Fibroblast of lung (primary cell): ENCODE results near the gene ACTR3. TPM values are rescaled to one million over a fixed set of nuclear protein-coding genes. Genes with fewer than 3 reads are reported as not detected.

Experiments
- DNase-seq, 2 donors: peaks; one replicate each; pipeline versions ENCODE4 v3.0.0 to v3.0.0-alpha.2; 2010; ENCODE audit warnings: low read depth in 2 of 2
- H2AFZ ChIP-seq: 2 replicates; pipeline ENCODE4 v1.5.1; 2012; ENCODE audit warnings: low read length, control low read depth, inconsistent platforms
- H3K27ac ChIP-seq: 2 replicates; pipeline ENCODE4 v1.5.1; 2011; ENCODE audit warnings: low read length, control low read depth; ENCODE audit not compliant: insufficient read depth
- H3K27me3 ChIP-seq: 2 replicates; pipeline ENCODE4 v1.5.1; 2011; ENCODE audit warnings: mild to moderate bottlenecking, low read length; ENCODE audit not compliant: control insufficient read depth, insufficient read depth
- H3K36me3 ChIP-seq: 2 replicates; pipeline ENCODE4 v1.5.1; 2011; ENCODE audit warnings: low read length; ENCODE audit not compliant: control insufficient read depth, insufficient read depth
- H3K4me1 ChIP-seq: 2 replicates; pipeline ENCODE4 v1.5.1; 2011; ENCODE audit warnings: low read length; ENCODE audit not compliant: control insufficient read depth, insufficient read depth; ENCODE audit errors: extremely low read depth
- H3K4me2 ChIP-seq: 2 replicates; pipeline ENCODE4 v1.5.1; 2011; ENCODE audit warnings: low read length, control low read depth; ENCODE audit not compliant: insufficient read depth; ENCODE audit errors: extremely low read depth
- H3K4me3 ChIP-seq, 4 experiments: fragments of 200-600 bp in 1 of 4; sonication (generic) in 1 of 4; replicated peaks in 1 of 4; 2 replicates each; pipeline ENCODE4 v1.5.1; 2011 to 2016; ENCODE audit warnings: low read length in 4 of 4, low read depth in 3 of 4, mild to moderate bottlenecking in 3 of 4, control low read depth in 2 of 4, inconsistent platforms in 1 of 4, mixed read lengths in 1 of 4; ENCODE audit not compliant: insufficient read depth in 1 of 4; ENCODE audit errors: control extremely low read depth in 1 of 4
- H3K79me2 ChIP-seq: 2 replicates; pipeline ENCODE4 v1.5.1; 2012; ENCODE audit warnings: mild to moderate bottlenecking, low read length, inconsistent platforms; ENCODE audit not compliant: control insufficient read depth, insufficient read depth
- H3K9ac ChIP-seq: 2 replicates; pipeline ENCODE4 v1.5.1; 2011; ENCODE audit warnings: mild to moderate bottlenecking, low read length, control low read depth; ENCODE audit not compliant: insufficient read depth
- H3K9me3 ChIP-seq: 2 replicates; pipeline ENCODE4 v1.5.1; 2012; ENCODE audit warnings: low read depth, low read length; ENCODE audit not compliant: control insufficient read depth, insufficient read depth
- H4K20me1 ChIP-seq: 2 replicates; pipeline ENCODE4 v1.5.1; 2011; ENCODE audit warnings: low read length; ENCODE audit not compliant: control insufficient read depth, insufficient read depth; ENCODE audit errors: extremely low read depth
- CTCF ChIP-seq, 2 donors: IDR thresholded peaks in 1 of 2; conservative IDR thresholded peaks in 1 of 2; 1 replicate in 1 of 2; 2 replicates in 1 of 2; pipeline ENCODE4 v1.5.1; 2011 to 2012; ENCODE audit warnings: low read length in 2 of 2, control low read depth in 1 of 2, inconsistent platforms in 1 of 2, low read depth in 1 of 2, mild to moderate bottlenecking in 1 of 2
- EZH2 ChIP-seq: IDR thresholded peaks from 2 replicates; pipeline ENCODE4 v1.5.1; 2012; ENCODE audit warnings: low read length, control low read depth, mild to moderate bottlenecking; ENCODE audit errors: missing control alignments
- polyA plus RNA-seq, 2 donors: library from polyadenylated mRNA; depleted of rRNA in 1 of 2; stranded (reverse) in 1 of 2; unstranded in 1 of 2; fragments of >200 nt; gene quantifications; 2 replicates each; pipeline ENCODE4 v1.2.1, GENCODE V29; 2011 to 2012; ENCODE audit warnings: missing spikeins in 1 of 2
- total RNA-seq: library from RNA; depleted of rRNA; stranded (reverse); fragments of >200 nt; gene quantifications from 2 replicates; pipeline ENCODE4 v1.2.1, GENCODE V29; 2014

The ACTR3 gene
- total and polyA plus RNA-seq, 2 donors (not counting 1 experiment from before 2014, with no cell fraction given), result 177 to 479 TPM

DNA sequence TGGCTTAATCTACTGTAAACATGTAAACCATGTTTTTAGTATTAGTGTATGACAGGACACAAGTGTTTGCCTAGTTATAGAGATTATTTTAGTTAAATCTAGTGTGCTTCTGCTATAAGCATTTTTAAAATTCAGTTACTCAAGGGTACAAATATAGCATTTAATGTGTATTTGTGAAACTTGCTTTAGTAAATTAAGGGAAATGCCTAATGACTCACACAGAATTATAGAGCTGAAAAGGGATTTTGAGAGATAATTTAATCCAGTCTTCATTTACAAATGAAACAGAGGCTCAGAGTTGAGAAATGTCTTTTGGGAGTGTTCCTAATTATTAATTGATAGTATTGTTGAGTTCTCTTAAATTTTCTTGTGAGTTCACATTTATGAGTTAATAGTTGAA, 8.2 kb downstream of the ACTR3 start:
- Histone ChIP-seq H3K36me3 (no peaks in the 10 kb centered on the region), H3K27ac (no peak overlapping the region), H3K79me2 (peaks cover 100% of the 10 kb centered on the region), H3K4me1 (peaks cover 13% of the 10 kb centered on the region), H3K27me3 (no peaks in the 10 kb centered on the region), H3K9ac (no peak overlapping the region), H3K4me3 (no peak overlapping the region), H3K4me2 (peak overlapping the region; percentile 7), H3K9me3 (no peaks in the 10 kb centered on the region), H2AFZ (no peak overlapping the region), H4K20me1 (peaks cover 31% of the 10 kb centered on the region)
- DNase-seq, result no peak
- TF ChIP-seq CTCF (conservative IDR thresholded peaks at IDR 0.05 in 1 of 2, IDR thresholded peaks at IDR 0.05 in 1 of 2; ENCODE audit: low read depth in 1 of 2, low read length in 2 of 2), result no peak
- no peak for TF ChIP-seq EZH2

DNA sequence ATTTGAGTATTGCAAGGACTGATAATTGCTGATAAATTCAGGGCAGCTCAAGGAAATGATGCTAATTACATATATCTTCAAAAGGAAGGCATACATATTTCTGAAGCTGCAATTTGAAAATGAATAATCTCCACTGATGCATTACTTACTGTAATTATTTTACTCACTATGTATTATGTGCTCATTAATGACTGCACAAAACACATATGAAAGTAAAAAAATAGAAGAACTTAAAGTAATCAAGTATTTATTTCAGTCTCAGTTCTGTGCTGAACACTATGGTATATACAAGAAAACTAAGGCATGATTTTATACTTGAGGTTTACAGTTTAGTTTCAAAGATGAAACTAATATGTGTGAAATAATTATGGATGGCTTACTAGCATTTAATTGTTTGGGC, 9.3 kb downstream of the ACTR3 start:
- no peaks in the 10 kb centered on the region for H3K9me3 ChIP-seq
- H3K79me2 ChIP-seq, result peaks cover 100% of the 10 kb centered on the region
- TF ChIP-seq EZH2, result no peak
- TF ChIP-seq CTCF (conservative IDR thresholded peaks at IDR 0.05 in 1 of 2, IDR thresholded peaks at IDR 0.05 in 1 of 2; ENCODE audit: low read depth in 1 of 2, low read length in 2 of 2), result no peak
- no peak overlapping the region for H3K4me2 ChIP-seq
- no peak overlapping the region for H2AFZ ChIP-seq
- H3K36me3 ChIP-seq, result no peaks in the 10 kb centered on the region
- no peak overlapping the region for H3K27ac ChIP-seq
- H3K27me3 ChIP-seq, result no peaks in the 10 kb centered on the region
- H3K4me3 ChIP-seq, result no peak overlapping the region
- DNase-seq, result no peak
- H4K20me1 ChIP-seq, result peaks cover 31% of the 10 kb centered on the region
- H3K9ac ChIP-seq, result no peak overlapping the region
- H3K4me1 ChIP-seq, result peaks cover 11% of the 10 kb centered on the region

DNA sequence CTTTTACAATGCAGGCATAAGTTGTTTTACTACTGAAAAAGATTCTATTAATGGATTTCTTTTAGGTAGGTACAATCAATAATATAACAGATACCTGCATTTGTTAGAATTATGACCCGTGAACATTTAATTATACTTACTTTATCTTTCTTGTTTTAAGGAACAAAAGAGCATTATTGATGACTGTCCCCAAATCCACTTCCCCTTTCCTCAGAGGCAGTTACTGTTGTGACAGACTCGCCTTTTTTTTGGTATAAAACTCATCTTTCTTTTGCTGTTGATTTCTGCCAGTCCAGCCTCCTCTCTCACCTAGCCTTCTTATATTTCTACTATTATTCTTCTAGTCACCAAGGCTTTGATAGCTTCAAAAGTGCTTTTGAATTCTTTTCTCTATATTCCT, 12.1 kb downstream of the ACTR3 start:
- H3K79me2 ChIP-seq, result peaks cover 100% of the 10 kb centered on the region
- no peak overlapping the region for H2AFZ ChIP-seq
- H3K4me1 ChIP-seq, result peaks cover 4% of the 10 kb centered on the region

More for the DNA sequence above, 12.1 kb downstream of the ACTR3 start:
- no peaks in the 10 kb centered on the region for H3K9me3 ChIP-seq
- no peak overlapping the region for H3K4me3 ChIP-seq
- no peaks in the 10 kb centered on the region for H3K27me3 ChIP-seq
- TF ChIP-seq EZH2 (no peak), CTCF (conservative IDR thresholded peaks at IDR 0.05 in 1 of 2, IDR thresholded peaks at IDR 0.05 in 1 of 2; ENCODE audit: low read depth in 1 of 2, low read length in 2 of 2) (no peak)
- H3K9ac ChIP-seq, result no peak overlapping the region
- H3K27ac ChIP-seq, result no peak overlapping the region
- DNase-seq, result no peak
- H4K20me1 ChIP-seq, result peaks cover 30% of the 10 kb centered on the region
- H3K36me3 ChIP-seq, result no peaks in the 10 kb centered on the region
- no peak overlapping the region for H3K4me2 ChIP-seq
